Endothelial cell of umbilical vein (primary cell): ENCODE data around the gene EIF2B5. TPM values are rescaled to one million over a fixed set of nuclear protein-coding genes. Genes with fewer than 3 reads are reported as not detected.

Experiments
- BruUV-seq: library from RNA; stranded (reverse); fragments of 400-500 nt; replicated peaks from 2 replicates; lab custom pipeline; 2021; lab: Mats Ljungman, UMichigan
- CTCF ChIA-PET: fragments of 300-600, 350-600 bp; sonication (Branson Sonifier 250); formaldehyde crosslinking; loops from one replicate; lab custom pipeline; 2021; ENCODE audit warnings: antibody characterized with exemption, inconsistent platforms; lab: Charles Lee
- POLR2A ChIA-PET: fragments of 300-600, 350-600 bp; sonication (Branson Sonifier 250); formaldehyde crosslinking; loops from one replicate; lab custom pipeline; 2021; ENCODE audit warnings: antibody characterized with exemption, inconsistent platforms; lab: Charles Lee
- DNase-seq: peaks from one replicate; pipeline ENCODE4 v3.0.0-alpha.2; 2011; ENCODE audit warnings: low read depth, low spot score
- FAIRE-seq: peaks from 2 replicates; lab custom pipeline; 2011; peaks lifted over from hg19 to GRCh38; lab: Jason Lieb, UNC
- H2AFZ ChIP-seq: 2 replicates; pipeline ENCODE4 v1.6.0; 2012; ENCODE audit warnings: low read depth, low read length, control low read depth, inconsistent platforms
- H3K27ac ChIP-seq: 2 replicates; pipeline ENCODE4 v1.5.1; 2011; ENCODE audit warnings: low read depth, mild to moderate bottlenecking, control low read depth, low read length, moderate library complexity; ENCODE audit not compliant: insufficient read depth
- H3K27me3 ChIP-seq, 2 experiments: 2 replicates each; pipeline versions ENCODE4 v1.6.0 to v1.6.1; 2011; ENCODE audit warnings: low read length in 2 of 2, mixed read lengths in 1 of 2; ENCODE audit not compliant: control insufficient read depth in 2 of 2, insufficient read depth in 2 of 2
- H3K36me3 ChIP-seq, 2 experiments: 2 replicates in 1 of 2; 3 replicates in 1 of 2; pipeline ENCODE4 v1.5.1; 2011; ENCODE audit warnings: low read length in 2 of 2, mild to moderate bottlenecking in 1 of 2, moderate library complexity in 1 of 2; ENCODE audit not compliant: control insufficient read depth in 2 of 2, insufficient read depth in 2 of 2; ENCODE audit errors: extremely low read depth in 1 of 2
- H3K4me1 ChIP-seq: 3 replicates; pipeline ENCODE4 v1.5.1; 2011; ENCODE audit warnings: mild to moderate bottlenecking, low read length; ENCODE audit not compliant: control insufficient read depth, insufficient read depth; ENCODE audit errors: extremely low read depth
- H3K4me2 ChIP-seq: 2 replicates; pipeline ENCODE4 v1.6.1; 2011; ENCODE audit warnings: low read length, control low read depth, mixed read lengths; ENCODE audit not compliant: insufficient read depth
- H3K4me3 ChIP-seq, 3 experiments: fragments of 200-600 bp in 1 of 3; sonication (generic), shearing (Covaris generic) in 1 of 3; replicated peaks in 1 of 3; 2 replicates each; pipeline ENCODE4 v1.5.1; 2011 to 2016; ENCODE audit warnings: control low read depth in 3 of 3, low read length in 3 of 3, mild to moderate bottlenecking in 2 of 3, inconsistent platforms in 1 of 3, low read depth in 1 of 3, moderate library complexity in 1 of 3; ENCODE audit not compliant: insufficient read depth in 1 of 3
- H3K79me2 ChIP-seq: 2 replicates; pipeline ENCODE4 v1.6.0; 2012; ENCODE audit warnings: low read length, inconsistent platforms; ENCODE audit not compliant: control insufficient read depth, insufficient read depth
- H3K9ac ChIP-seq: replicated peaks from 2 replicates; pipeline ENCODE3; 2011; ENCODE audit warnings: low read length, control low read depth; ENCODE audit not compliant: insufficient read depth; ENCODE audit errors: extremely low read depth
- H3K9me1 ChIP-seq: replicated peaks from 3 replicates; pipeline ENCODE4 v1.6.0; 2011; ENCODE audit warnings: mild to moderate bottlenecking, low read length; ENCODE audit not compliant: control insufficient read depth, insufficient read depth; ENCODE audit errors: extremely low read depth
- H3K9me3 ChIP-seq: replicated peaks from 2 replicates; pipeline ENCODE4 v1.5.1; 2012; ENCODE audit warnings: low read length, inconsistent platforms; ENCODE audit not compliant: control insufficient read depth, insufficient read depth
- H4K20me1 ChIP-seq: replicated peaks from 2 replicates; pipeline ENCODE3; 2011; ENCODE audit warnings: mild to moderate bottlenecking, low read length; ENCODE audit not compliant: control insufficient read depth, insufficient read depth; ENCODE audit errors: extremely low read depth
- CTCF ChIP-seq, 2 donors: IDR thresholded peaks; 1 replicate in 1 of 2; 2 replicates in 1 of 2; pipeline ENCODE4 v1.5.1; 2011; ENCODE audit warnings: low read length in 2 of 2, mild to moderate bottlenecking in 2 of 2, moderate library complexity in 2 of 2, control low read depth in 1 of 2, inconsistent platforms in 1 of 2, low read depth in 1 of 2; ENCODE audit not compliant: insufficient read depth in 1 of 2; ENCODE audit errors: extremely low read depth in 1 of 2
- EZH2 ChIP-seq: IDR thresholded peaks from 2 replicates; pipeline ENCODE4 v1.6.1; 2012; ENCODE audit warnings: borderline replicate concordance, low read depth, mild to moderate bottlenecking, moderate library complexity, low read length, inconsistent platforms; ENCODE audit not compliant: severe bottlenecking
- FOS ChIP-seq: IDR thresholded peaks from 2 replicates; pipeline ENCODE4 v1.6.1; 2011; ENCODE audit warnings: mild to moderate bottlenecking, low read length, moderate library complexity, borderline replicate concordance; ENCODE audit not compliant: insufficient read depth
- GATA2 ChIP-seq: IDR thresholded peaks from 2 replicates; pipeline ENCODE4 v1.7.0; 2011; ENCODE audit warnings: low read depth, mild to moderate bottlenecking, moderate library complexity, mixed read lengths, low read length; ENCODE audit not compliant: insufficient read length, insufficient read depth
- JUN ChIP-seq: IDR thresholded peaks from 2 replicates; pipeline ENCODE4 v1.6.1; 2011; ENCODE audit warnings: borderline replicate concordance, low read depth; ENCODE audit not compliant: insufficient read length, insufficient read depth
- MAX ChIP-seq: IDR thresholded peaks from 2 replicates; pipeline ENCODE4 v1.6.1; 2011; ENCODE audit not compliant: insufficient read depth, insufficient read length
- MYC ChIP-seq: IDR thresholded peaks from one replicate; pipeline ENCODE4 v1.6.1; 2011; ENCODE audit warnings: mild to moderate bottlenecking, low read depth, low read length
- POLR2A ChIP-seq: IDR thresholded peaks from 2 replicates; pipeline ENCODE4 v1.6.1; 2012; ENCODE audit warnings: low read depth, mild to moderate bottlenecking, control low read depth, low read length
- POLR2AphosphoS5 ChIP-seq: IDR thresholded peaks from 2 replicates; pipeline ENCODE4 v1.6.1; 2012; ENCODE audit warnings: low read depth, mild to moderate bottlenecking, control low read depth, low read length, moderate library complexity; ENCODE audit not compliant: insufficient read depth
- dilution Hi-C: fragments of 300-500 bp; cut with MboI; formaldehyde crosslinking; loops from one replicate; pipeline ENCODE4 v1.15.0; 2019; ENCODE audit warnings: low sequenced_read_pairs; ENCODE audit not compliant: extremely low pct_ligation_motif_present
- intact Hi-C: fragments of 100-400 bp; cut with micrococcal nuclease; formaldehyde crosslinking; loops from one replicate; pipeline ENCODE4 v1.10.0; 2022
- polyA plus RNA-seq, 4 experiments: library from polyadenylated mRNA; depleted of rRNA in 3 of 4; stranded (reverse) in 3 of 4; unstranded in 1 of 4; fragments of >200 nt; gene quantifications; 2 replicates each; pipeline versions ENCODE4 v1.2.1 to v1.2.3, GENCODE V29; 2011 to 2012; ENCODE audit warnings: missing spikeins in 1 of 4
- total RNA-seq: library from RNA; stranded (reverse); gene quantifications from 2 replicates; pipeline ENCODE4 v1.2.3, GENCODE V29; 2021

EIF2B5 gene
- total and polyA plus RNA-seq, 2 donors (not counting 3 experiments of a cell fraction or from before 2014, with no cell fraction given): 42.7 to 44.7 TPM

GRCh38 chr3:184157206-184157605 is 22.0 kb downstream of the EIF2B5 start:
- dilution Hi-C loops (no loop called here), intact Hi-C loops (loop anchor here (1.0 kb wide), 1 partner anchor 17 kb away; the partner anchor contains the start of gene AP2M1)
- Histone ChIP-seq H4K20me1 (peaks cover 3% of the 10 kb centered on the region), H3K27me3 (no peaks in the 10 kb centered on the region), H3K79me2 (peaks cover 55% of the 10 kb centered on the region), H3K36me3 (no peaks in the 10 kb centered on the region), H3K9me1 (no peaks in the 10 kb centered on the region), H3K4me2 (peak overlapping the region; percentile 97), H3K4me1 (peaks cover 25% of the 10 kb centered on the region), H3K4me3 (peak overlapping the region; percentile 78 to 87 (median 83)), H2AFZ (no peak overlapping the region), H3K9me3 (no peaks in the 10 kb centered on the region), H3K27ac (no peak overlapping the region), H3K9ac (peak overlapping the region; percentile 80)
- BruUV-seq: no TSS peak
- FAIRE-seq (no peak), DNase-seq (no peak)
- no peak for TF ChIP-seq GATA2
- TF ChIP-seq MYC: no peak
- TF ChIP-seq POLR2AphosphoS5: no peak
- TF ChIP-seq FOS: no peak
- TF ChIP-seq CTCF (IDR thresholded peaks at IDR 0.05; ENCODE audit: extremely low read depth in 1 of 2, insufficient read depth in 1 of 2, low read depth in 1 of 2, low read length in 2 of 2): no peak
- TF ChIP-seq MAX: no peak
- TF ChIP-seq JUN: no peak
- no peak for TF ChIP-seq EZH2
- TF ChIP-seq POLR2A: no peak
- ChIA-PET POLR2A (interaction anchor here (1.1 kb wide), 1 partner anchor 16 kb away, joined by 3 read pairs; no protein-coding TSS in a partner anchor), CTCF (interaction anchor here (0.5 to 2.6 kb wide), 4 partner anchors 12 to 272 kb away, joined by 3 to 11 read pairs (median 5); partner anchors contain the start of genes EIF2B5 and PARL)
